ENCODE data around the gene CAPS. TPM values are rescaled to one million over a fixed set of nuclear protein-coding genes. Genes with fewer than 3 reads are reported as not detected.

CAPS gene
- total RNA-seq, 1 experiment from 2014 or later: 0.92 TPM

DNA sequence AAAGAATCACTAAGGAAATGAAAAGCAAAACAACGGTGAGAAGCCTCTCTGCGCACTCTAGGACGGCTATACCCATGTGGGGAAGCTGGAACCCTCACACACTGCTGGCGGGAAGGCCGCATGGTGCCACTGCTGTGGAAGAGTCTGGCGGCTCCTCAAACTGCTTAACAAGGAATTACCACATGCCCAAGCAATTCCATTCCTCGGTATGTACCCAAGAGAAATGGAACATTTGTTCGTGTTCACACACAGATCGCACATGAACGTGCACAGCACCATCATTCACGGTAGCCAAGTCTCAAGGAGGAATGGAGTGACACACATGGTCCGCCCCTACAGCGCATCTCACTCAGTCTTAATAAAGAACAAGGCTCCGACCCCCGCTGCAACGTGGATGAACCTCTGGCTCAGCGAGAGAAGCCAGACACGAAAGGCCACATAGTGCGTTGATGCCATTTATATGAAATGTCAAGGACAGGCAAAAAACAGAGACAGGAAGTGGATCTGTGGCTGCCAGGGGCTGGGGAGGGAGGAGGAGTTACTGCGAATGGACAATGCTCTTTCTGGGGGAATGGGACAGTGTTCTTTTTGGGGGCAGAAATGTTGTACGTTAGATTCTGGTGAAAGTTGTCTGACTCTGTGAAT lies 7.6 kb downstream of the CAPS start:
- no peak overlapping the region for H3K4me3 ChIP-seq (ENCODE audit: low read depth, low read length, poor library complexity, severe bottlenecking)
- H3K36me3 ChIP-seq (ENCODE audit: insufficient read depth, low read length, poor library complexity, severe bottlenecking): peaks cover 74% of the 10 kb centered on the region
- no peaks in the 10 kb centered on the region for H3K9me3 ChIP-seq (ENCODE audit: low read depth, low read length, poor library complexity, severe bottlenecking)
- no peaks in the 10 kb centered on the region for H3K27me3 ChIP-seq (replicated peaks; ENCODE audit: insufficient read depth, low read depth, low read length, poor library complexity)
- BruUV-seq (replicated peaks): no TSS peak
- no peak overlapping the region for H3K27ac ChIP-seq (ENCODE audit: low read depth, low read length, poor library complexity, severe bottlenecking)
- intact Hi-C loops (cut with micrococcal nuclease; ENCODE audit: unreplicated experiment): no loop called here
- no peaks in the 10 kb centered on the region for H3K4me1 ChIP-seq (ENCODE audit: insufficient read depth, low read length, poor library complexity, severe bottlenecking)
- POLR2A ChIA-PET (ENCODE audit: low non-redundant PET): no interaction called here
- CTCF ChIA-PET: no interaction called here
- no peak for DNase-seq (ENCODE audit: low spot score)
- no peak for TF ChIP-seq EZH2 (IDR thresholded peaks at IDR 0.05; ENCODE audit: borderline replicate concordance, low read depth, low read length, poor library complexity, severe bottlenecking)
- TF ChIP-seq, protein P1, sequence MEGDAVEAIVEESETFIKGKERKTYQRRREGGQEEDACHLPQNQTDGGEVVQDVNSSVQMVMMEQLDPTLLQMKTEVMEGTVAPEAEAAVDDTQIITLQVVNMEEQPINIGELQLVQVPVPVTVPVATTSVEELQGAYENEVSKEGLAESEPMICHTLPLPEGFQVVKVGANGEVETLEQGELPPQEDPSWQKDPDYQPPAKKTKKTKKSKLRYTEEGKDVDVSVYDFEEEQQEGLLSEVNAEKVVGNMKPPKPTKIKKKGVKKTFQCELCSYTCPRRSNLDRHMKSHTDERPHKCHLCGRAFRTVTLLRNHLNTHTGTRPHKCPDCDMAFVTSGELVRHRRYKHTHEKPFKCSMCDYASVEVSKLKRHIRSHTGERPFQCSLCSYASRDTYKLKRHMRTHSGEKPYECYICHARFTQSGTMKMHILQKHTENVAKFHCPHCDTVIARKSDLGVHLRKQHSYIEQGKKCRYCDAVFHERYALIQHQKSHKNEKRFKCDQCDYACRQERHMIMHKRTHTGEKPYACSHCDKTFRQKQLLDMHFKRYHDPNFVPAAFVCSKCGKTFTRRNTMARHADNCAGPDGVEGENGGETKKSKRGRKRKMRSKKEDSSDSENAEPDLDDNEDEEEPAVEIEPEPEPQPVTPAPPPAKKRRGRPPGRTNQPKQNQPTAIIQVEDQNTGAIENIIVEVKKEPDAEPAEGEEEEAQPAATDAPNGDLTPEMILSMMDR (conservative IDR thresholded peaks at IDR 0.05; ENCODE audit: low read depth, low read length): no peak

DNA sequence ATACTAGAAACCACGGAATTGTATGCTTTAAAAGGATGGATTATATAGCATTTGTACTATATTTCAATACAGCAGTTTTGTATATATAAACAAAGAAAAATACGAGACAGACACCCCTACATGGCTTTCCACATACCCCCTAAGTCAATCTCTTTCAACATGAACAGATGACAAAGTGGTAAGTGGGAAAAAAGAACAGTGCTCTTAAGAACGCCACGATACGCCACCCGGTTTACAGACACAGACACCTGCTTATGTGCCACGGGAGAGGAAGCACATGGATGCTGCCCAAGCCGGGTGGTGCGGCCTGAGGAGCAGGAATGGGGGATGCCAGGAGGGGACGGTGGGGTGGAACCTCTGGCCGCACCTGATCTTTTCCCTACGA lies 8.1 kb downstream of the CAPS start:
- CTCF ChIA-PET: no interaction called here

DNA sequence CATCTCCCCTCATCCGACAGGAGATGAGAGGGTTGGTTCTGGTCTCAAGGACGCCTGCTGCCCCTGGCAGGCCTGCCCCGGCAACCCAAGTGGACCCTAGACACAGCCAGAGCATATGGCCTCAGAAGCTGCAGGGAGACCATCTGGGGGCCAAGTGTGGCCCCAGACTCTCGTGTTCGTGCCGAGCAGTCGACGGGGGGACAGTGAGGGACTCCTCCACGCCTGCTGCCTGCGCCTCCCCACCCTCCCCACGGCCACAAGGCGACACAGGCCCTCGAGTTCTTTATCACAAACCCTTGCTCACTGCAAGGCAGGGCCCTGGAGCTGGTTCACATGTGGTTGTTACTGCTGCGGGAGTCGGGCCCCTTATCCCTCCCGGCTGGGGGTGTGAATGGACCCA lies 9.3 kb downstream of the CAPS start:
- peaks cover 77% of the 10 kb centered on the region for H3K36me3 ChIP-seq (ENCODE audit: insufficient read depth, low read length, poor library complexity, severe bottlenecking)

More for the DNA sequence above, 8.1 kb downstream of the CAPS start:
- POLR2A ChIA-PET (ENCODE audit: low non-redundant PET): no interaction called here
- H3K4me3 ChIP-seq (ENCODE audit: low read depth, low read length, poor library complexity, severe bottlenecking): no peak overlapping the region
- no peak overlapping the region for H3K27ac ChIP-seq (ENCODE audit: low read depth, low read length, poor library complexity, severe bottlenecking)
- no TSS peak for BruUV-seq (replicated peaks)
- peaks cover 74% of the 10 kb centered on the region for H3K36me3 ChIP-seq (ENCODE audit: insufficient read depth, low read length, poor library complexity, severe bottlenecking)
- H3K9me3 ChIP-seq (ENCODE audit: low read depth, low read length, poor library complexity, severe bottlenecking): no peaks in the 10 kb centered on the region
- no peaks in the 10 kb centered on the region for H3K4me1 ChIP-seq (ENCODE audit: insufficient read depth, low read length, poor library complexity, severe bottlenecking)
- H3K27me3 ChIP-seq (replicated peaks; ENCODE audit: insufficient read depth, low read depth, low read length, poor library complexity): no peaks in the 10 kb centered on the region
- intact Hi-C loops (cut with micrococcal nuclease; ENCODE audit: unreplicated experiment): no loop called here
- TF ChIP-seq, protein P1 (conservative IDR thresholded peaks at IDR 0.05; ENCODE audit: low read depth, low read length): no peak
- no peak for TF ChIP-seq EZH2 (IDR thresholded peaks at IDR 0.05; ENCODE audit: borderline replicate concordance, low read depth, low read length, poor library complexity, severe bottlenecking)
- no peak for DNase-seq (ENCODE audit: low spot score)

More for the DNA sequence above, 9.3 kb downstream of the CAPS start:
- Histone ChIP-seq H3K4me1 (ENCODE audit: insufficient read depth, low read length, poor library complexity, severe bottlenecking) (no peaks in the 10 kb centered on the region), H3K27me3 (replicated peaks; ENCODE audit: insufficient read depth, low read depth, low read length, poor library complexity) (no peaks in the 10 kb centered on the region), H3K4me3 (ENCODE audit: low read depth, low read length, poor library complexity, severe bottlenecking) (no peak overlapping the region), H3K27ac (ENCODE audit: low read depth, low read length, poor library complexity, severe bottlenecking) (no peak overlapping the region), H3K9me3 (ENCODE audit: low read depth, low read length, poor library complexity, severe bottlenecking) (no peaks in the 10 kb centered on the region)
- DNase-seq (ENCODE audit: low spot score): no peak
- ChIA-PET CTCF (no interaction called here), POLR2A (ENCODE audit: low non-redundant PET) (no interaction called here)
- BruUV-seq (replicated peaks): no TSS peak
- intact Hi-C loops (cut with micrococcal nuclease; ENCODE audit: unreplicated experiment): no loop called here
- no peak for TF ChIP-seq EZH2 (IDR thresholded peaks at IDR 0.05; ENCODE audit: borderline replicate concordance, low read depth, low read length, poor library complexity, severe bottlenecking)
- TF ChIP-seq, protein P1 (conservative IDR thresholded peaks at IDR 0.05; ENCODE audit: low read depth, low read length): no peak
